GM18507 (cell line): Measurements from ENCODE around the gene POGLUT2.
"Not testable (repeated sequence)": the region's sequence is repeated elsewhere in the genome, so short reads cannot be mapped to it uniquely, and the experiment has no call there.

ENCODE experiments used
- DNase-seq: peaks from one replicate; pipeline ENCODE4 v3.0.0; 2011; ENCODE audit warnings: low read depth; ENCODE audit not compliant: insufficient read length; ENCODE audit errors: extremely low spot score
- FAIRE-seq: peaks from 2 replicates; lab custom pipeline; 2011; peaks lifted over from hg19 to GRCh38; lab: Jason Lieb, UNC

POGLUT2 gene

DNA sequence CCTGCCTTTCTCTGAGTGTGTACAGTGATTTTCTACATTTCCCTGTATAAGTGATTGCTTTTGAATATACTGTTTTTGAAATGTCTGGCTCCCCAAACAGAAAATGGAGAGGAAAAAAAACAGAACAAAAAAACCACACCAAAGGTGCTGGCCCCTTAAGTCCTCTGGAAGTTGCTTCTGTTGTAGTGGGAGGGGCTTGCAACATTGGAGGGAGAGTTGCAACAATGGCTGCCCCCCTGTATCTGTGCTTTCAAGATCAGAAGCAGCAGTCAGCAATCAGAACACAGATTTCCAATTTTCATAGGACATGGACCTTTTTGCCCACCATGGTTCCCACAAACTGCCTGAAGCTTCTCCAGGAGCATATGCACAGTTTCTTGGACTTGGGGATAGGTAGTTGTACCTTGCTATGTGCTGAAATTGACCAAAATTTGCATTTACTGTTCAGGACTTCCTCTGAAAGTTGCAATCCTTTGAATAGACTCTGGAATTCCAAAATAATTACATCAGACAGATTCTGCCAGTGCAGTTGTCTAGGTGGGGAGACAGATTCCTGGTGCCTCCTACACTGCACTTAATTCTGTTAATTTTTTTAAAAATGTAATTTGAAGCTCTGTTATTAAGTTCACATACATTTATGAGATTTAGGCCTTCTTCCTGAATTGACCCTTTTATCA, 14.0 kb upstream of the POGLUT2 start:
- no peak for DNase-seq
- FAIRE-seq = peak; percentile 36

DNA sequence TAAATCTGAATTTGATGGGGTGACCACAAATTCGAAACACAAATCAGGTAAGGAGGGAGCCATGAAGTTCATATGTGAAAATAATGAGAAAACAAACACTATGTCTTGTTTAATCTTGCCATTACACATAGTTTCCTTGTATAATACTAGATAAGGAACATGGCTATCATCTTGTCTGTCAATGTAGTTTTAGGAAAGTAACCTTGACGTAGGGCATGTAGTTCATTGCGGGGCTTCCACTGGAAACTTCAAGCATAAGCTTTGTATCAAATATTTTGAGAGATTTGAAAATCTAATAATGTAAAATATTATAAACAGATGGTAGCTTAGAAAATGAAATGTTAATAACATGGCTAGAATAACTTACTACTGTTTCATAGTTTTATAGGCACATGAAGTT, 8.9 kb upstream of the POGLUT2 start:
- FAIRE-seq = no peak
- DNase-seq = no peak

DNA sequence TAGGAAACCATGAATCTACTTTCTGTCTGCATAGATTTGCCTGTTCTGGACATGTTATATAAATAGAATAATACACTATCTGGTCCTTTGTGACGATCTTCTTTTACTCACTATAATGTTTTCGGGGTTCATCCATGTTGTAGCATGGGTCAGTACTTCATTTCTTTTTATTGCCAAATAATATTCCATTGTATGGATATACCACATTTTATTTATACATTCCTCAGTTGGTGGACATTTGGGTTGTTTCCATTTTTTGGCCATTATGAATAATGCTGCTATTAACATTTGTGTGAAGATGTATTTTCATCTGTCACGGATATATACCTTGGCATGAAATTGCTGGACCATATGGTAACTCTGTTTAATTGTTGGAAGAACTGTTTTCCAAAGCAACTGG, 6.9 kb upstream of the POGLUT2 start:
- no peak for DNase-seq
- FAIRE-seq = peak; percentile 35

DNA sequence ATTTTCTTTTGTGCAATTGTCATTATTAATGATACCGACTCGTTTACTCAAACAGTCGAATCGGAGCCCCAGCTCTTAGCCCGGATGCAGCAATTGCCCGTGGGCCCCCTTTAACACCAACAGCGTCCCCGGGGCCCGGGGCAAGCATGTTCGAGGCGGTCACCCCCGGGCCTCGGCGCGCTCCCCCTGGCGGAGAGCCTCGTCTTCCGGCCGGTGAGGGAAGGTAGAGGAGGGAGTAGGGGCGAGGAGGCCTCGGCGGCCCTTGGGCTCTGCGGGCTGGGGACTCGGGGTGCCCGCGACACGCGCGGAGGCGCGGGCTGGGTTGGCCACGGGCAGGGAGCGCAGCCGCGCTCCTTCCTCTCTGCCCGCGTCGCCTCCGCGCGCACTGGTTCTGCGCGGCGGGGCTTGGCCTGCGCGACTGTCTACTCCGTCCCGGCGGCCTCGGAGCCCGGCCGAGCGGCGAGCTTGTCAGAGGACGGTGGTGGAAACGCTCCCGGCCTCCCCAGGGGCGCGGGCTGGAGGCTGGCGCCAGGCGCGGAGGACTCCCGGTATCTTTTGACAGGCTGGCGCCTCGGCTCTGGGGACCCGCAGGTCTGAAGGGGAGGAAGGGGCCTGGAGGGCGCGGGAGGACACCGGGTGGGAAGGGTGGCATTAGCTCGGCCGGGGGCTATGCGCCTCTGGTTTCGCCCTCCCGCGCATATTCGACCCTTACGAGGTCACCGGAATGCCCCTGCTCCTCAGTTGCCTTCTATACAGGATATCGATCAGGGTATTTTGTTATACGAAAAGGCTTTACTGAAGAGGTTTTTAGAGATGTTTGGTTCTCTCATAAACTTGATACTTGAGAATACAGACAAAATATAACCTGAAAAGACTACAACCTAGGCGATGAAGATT, 1.6 kb upstream of the POGLUT2 start:
- FAIRE-seq (peak; percentile 53), DNase-seq (peak; percentile 75)

DNA sequence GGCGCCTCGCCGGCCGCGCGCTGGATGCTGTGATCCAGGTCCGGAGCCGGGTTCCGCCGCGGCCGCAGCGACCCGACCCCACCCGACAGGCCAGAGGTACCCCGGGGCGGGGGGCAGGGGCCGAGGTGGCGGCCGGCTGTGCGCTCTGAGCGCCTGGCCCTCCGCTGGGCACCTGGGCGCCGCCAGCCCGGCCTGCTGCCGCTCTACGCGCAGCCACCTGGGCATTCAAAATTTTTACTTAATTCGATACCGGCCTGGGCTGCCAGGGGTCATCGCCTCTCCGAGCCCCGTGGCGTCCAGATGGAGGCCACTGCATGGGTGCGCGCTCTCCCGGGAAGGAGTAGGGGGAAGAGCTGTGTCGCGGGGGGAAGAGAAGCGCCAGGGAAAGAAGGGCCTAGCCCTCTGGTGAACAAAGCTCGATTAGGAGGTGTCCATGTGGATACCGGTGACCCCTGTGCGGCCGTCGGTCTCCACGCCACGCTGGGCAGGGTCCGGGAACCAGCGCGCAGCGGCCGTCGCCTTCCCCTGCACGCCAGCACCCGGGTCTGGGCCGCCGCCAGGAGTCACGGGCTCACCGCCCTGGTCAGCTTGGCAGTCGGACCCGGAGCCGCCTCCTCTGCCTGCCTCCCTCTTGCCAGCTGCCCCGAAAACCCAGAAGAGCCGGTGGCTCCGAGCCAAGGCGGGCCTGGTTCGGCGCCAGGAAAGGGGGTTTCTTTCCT, 809 bp upstream of the POGLUT2 start:
- FAIRE-seq (no peak), DNase-seq (no peak)

DNA sequence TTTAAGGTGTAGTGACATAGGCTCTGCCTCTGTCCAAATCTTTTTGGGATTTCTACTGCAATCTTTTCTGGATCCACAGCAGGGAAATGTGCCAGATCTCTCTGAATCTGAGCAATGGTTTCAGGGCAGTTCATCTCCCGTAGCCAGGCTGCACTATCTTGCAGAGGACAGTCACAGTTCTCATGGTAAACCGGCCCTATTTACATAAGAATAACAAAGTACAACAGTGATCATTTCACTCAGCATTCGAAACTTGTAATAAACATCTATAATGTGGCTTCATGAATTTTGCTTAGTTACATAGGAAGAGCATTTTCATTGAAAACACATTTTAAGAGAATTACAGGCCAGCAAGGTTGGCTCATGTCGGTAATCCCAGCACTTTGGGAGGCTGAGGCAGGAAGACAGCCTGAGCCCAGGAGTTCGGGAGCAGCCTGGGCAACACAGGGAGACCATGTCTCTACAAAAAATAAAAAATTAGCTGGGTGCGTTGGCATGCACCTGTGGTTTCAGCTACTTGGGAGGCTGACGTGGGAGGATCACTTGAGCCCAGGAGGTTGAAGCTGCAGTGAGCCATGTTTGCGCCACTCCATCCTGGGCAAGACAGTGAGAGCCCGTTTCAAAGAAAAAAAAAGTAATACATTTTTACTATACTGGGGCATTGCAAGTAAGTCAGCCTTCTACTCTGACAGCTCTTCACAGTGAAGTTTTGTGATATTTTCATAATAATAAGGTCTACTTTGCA, 5.0 kb downstream of the POGLUT2 start:
- DNase-seq (no peak), FAIRE-seq (no peak)

DNA sequence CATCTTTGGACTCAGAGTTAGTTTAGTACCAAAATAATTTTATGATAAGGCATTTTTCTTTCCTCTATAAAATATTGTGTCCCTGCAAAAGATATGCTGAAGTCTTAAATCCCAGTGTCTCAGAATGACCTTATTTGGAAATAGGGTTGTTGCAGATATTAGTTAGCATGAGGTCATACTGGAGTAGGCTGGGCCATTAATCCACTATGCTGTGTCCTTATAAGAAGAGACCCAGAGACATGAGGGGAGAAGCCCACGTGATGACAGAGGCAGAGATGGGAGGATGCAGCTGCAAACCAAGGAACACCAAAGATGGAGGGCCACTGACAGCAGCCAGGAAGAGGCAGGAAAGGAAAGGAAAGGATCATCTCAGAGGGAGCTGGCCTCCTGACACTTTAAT, 6.4 kb downstream of the POGLUT2 start:
- FAIRE-seq = no peak
- no peak for DNase-seq

DNA sequence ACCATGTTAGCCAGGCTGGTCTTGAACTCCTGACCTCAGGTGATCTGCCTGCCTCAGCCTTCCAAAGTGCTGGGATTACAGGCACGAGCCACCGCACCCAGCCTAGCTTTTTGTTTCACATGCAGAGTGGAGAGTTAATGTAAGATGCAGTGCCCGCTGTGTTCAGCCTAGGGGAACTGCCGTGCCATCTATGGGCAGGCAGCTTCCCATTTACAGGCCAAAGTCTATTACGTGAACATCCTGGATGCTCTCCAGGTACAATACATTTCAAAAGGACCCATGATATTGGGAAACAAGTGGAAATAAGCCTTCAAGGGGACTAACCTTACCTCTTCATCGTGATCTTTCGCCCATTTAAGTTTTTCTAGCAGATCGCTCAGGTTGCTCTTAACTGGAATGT, 10.1 kb downstream of the POGLUT2 start:
- no peak for DNase-seq
- no peak for FAIRE-seq

DNA sequence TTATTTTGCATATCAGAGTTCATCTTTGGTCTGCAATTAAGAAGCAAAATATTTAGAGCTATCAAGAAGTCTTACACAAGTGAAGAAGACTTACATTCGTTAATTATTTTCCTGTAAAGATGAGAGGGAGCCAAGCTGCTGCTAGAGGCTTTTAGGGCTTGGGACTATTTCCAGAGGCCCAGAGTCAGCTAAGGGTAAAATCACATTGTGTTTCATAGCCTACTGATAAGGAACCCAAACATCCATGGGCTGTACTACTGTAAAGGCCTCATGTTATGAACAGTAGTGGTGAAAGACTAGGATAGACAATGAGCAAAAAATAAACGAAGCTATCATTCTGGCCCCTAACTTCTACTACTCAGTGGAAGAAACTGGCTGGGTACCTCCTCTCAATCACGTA, 14.3 kb downstream of the POGLUT2 start:
- no peak for DNase-seq
- no peak for FAIRE-seq

DNA sequence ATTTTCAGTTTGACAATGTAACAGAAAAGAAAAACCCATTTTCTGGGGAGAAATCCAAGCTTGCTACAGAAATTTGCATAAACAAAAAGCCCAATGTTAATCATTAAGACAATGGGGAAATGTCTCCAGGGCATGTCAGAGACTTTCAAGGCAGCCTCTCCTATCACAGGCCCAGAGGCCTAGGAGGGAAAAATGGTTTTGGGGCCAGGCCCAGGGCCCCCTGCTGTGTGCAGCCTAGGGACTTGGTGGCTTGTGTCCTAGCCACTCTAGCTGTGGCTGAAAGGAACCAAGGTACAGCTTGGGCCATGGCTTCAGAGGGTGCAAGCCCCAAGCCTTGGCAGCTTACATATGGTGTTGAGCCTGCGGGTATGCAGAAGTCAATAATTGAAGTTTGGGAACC, 17.2 kb downstream of the POGLUT2 start:
- FAIRE-seq = no peak
- no peak for DNase-seq

DNA sequence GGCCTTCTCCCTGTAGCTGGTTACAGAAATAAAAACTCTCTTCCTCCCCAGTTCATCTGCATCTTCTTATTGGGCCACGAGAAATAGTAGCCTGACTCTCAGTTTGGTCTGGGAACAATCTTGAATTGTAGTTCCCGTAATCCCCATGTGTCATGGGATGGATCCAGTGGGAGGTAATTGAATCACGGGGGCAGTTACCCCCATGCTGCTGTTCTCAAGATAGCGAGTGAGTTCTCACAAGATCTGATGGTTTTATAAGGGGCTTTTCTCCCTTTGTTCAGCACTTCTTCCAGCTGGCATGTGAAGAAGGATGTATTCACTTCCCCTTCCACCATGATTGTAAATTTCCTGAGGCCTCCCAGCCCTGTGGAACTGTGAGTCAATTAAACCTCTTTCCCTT, 18.1 kb downstream of the POGLUT2 start:
- DNase-seq, FAIRE-seq: not testable (repeated sequence)

DNA sequence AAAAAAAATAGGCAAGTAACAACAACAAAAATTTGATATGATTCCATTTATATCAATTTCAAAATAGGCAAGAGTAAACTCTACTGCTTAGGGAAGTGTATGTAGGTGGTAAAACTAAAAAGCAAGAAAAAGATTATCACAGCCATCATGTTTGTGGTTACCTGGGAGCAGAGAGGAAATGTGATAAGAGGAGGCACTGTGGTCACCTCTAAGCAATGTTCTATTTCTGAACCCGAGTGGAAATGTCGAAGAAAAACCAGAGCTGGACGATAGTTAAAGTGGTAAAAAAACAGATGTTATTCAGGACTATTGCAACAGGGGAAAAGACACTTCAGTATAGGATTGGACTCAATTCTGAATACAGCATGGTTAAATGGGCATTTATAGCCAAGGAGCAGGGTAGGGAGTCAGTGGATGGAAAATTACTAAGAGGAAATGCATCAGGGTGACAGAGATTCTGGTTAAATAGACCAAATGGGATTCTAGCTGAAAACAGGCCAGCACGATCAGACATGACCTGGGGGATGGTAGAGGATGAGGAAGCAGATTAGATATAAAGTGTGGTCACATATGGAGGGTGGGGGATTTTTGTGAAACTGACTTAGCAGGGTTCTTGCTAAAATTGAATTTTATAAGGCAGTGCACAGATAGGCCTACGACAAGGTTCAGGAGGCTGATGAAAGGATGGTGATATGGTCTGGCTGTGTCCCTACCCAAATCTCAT, 19.2 kb downstream of the POGLUT2 start:
- DNase-seq (no peak), FAIRE-seq (peak; percentile 50)

DNA sequence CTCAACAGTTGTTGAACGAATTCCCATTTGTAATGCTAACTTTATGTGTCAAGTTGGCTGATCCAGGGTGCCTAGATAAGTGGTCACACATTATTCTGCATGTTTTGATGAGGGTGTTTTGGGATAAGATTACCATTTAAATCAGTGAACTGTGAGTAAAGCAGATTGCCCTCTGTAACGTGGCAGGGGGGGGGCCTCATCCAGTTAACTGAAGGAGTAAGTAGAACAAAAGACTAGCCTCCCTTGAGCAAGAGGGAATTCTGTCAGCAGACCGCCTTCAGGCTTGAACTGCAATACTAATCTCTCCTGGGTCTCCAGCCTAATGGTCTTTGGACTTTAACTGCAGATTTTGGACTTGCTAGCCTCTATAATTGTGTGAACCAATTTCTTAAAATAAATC, 21.0 kb downstream of the POGLUT2 start:
- DNase-seq (no peak), FAIRE-seq (no peak)

DNA sequence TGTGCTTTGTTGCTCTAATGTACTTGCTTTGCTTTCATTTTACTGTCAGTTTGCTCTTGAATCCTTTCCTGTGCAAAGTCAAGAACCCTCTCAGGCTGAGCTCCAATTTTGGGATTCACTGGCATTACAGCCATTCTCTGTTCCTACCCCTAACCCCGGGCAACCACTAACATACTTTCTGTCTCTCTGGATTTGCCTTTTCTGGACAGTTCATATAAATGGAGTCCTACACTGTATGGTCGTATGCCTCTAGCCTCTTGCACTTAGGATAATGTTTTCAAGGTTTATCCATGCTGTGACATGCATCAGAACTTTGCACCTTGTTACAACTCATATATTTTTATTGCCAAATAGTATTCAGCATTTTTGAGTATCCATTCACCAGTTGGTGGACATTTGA, 22.5 kb downstream of the POGLUT2 start:
- DNase-seq (no peak), FAIRE-seq (no peak)

DNA sequence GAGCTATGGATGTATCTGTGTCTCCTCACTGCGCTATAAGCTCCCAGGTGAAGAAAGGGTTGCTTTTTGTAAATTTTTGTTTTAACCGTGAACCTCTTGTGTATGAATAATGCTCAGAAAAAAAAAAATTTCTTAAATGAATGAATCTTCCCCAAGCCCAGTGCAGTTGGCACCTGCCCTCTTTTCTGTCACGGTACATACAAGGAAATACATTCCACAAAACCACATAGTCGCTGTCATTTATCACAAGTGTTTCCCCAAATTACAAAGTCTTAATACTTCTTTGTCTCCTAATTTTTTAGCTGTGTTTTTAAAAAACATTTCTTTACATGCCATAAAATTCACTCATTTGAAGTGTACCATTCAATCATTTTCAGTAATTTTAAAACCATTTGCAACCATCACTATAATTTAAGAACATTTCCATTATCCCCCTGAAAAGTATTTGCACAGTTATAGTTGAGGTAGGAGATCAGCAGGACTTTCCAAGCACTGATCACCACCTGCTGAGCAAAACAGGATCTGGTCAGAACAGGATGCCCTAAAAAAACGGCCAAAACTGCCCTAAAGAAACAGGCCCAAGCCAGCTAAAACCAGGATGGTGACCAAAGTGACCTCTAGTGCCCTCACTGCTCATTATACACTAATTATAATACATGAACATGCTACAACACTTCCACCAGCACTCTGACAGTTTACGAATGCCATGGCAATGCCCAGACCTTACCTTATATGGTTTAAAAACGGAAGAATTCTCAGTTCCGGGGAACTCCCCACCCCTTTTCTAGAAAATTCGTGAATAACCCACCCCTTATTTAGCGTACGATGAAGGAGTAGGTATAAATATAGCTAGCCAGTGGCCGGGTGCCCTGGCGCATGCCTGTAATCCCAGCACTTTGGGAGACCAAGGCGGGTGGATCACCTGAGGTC, 23.9 kb downstream of the POGLUT2 start:
- no peak for FAIRE-seq

DNA sequence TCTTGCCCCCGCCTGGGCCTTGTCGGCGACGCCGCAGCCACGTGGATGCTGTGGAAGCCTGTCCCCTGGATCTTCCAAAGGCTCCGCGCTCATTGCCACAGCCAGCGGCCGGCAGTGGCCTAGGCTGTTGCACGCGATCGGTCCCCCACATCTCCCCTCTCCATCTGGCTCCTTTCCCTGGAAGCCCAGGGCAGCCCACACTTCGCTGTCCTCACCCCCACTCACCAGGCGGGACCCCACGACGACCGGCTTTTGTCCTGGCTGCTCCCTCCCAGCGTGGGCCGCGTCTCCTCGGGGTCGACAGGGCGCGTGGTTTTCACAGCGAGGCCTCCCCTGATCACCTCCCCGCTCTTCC, 24.6 kb downstream of the POGLUT2 start:
- DNase-seq (no peak), FAIRE-seq (no peak)

More for the DNA sequence above, 23.9 kb downstream of the POGLUT2 start:
- no peak for DNase-seq

DNA sequence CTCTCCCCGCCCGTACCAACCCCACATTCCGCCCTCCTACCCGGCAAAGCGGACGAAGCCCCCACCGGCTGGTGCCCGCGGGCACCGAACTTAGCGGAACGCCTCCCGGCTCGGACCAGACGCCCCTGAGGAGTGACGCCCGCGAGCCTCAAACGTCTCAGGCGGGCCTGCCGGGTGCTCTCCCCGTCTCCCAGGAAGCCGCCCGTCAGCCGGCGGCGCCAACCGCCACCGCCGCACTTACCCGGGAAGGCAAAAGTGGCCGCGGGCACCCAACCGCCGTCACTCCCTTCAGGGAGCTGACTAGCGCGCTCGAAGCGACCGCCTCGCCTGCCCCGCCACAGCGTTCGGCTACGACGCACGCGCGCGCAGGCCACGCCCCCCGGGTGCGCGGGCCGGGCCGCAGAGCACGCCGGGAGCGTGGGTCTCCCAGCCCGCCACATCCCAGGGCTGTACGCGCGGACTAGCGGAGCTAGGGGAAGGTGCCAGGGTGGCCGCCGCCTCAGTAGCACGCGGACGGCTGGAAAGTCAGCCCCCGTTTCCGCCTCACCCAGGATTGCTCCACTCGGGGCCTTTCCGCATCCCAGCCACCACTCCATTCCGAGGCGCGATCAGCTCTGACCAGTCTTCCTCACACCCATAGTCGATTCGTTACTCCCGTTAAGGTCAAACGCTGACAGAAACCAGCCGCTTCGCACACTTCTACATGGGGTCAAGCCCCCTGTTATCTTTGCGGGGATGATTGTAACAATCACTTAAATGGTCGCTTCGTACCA, 25.1 kb downstream of the POGLUT2 start, which contains the start of gene TEX30:
Gene TEX30, minus strand, starts transcription at position 346 of the 773 bp plus-strand sequence. CDS start 3,760 bp downstream, outside the sequence.
- peak; percentile 83 for DNase-seq
- FAIRE-seq = peak; percentile 84
